DMS 273 (cell line): ENCODE results near the gene TBC1D22A.

ENCODE experiments used
- DNase-seq: peaks from one replicate; lab custom pipeline; 2025; ENCODE audit not compliant: unreplicated experiment; lab: John Stamatoyannopoulos, UW

TBC1D22A gene

GRCh38 chr22:47066616-47066905, 304.1 kb downstream of the TBC1D22A start:
- DNase-seq, result no peak

- DNase-seq, result no peak
These were observed 305.0 kb downstream of the TBC1D22A start for GRCh38 chr22:47067321-47067890.

- DNase-seq, result no peak
These were observed 305.6 kb downstream of the TBC1D22A start for GRCh38 chr22:47067911-47068625.

- DNase-seq, result no peak
These were observed 306.2 kb downstream of the TBC1D22A start for GRCh38 chr22:47068626-47068996.

- DNase-seq, result no peak
These were observed 306.8 kb downstream of the TBC1D22A start for GRCh38 chr22:47069270-47069669.

- DNase-seq, result no peak
These were observed 308.8 kb downstream of the TBC1D22A start for GRCh38 chr22:47071078-47071806.

- no peak for DNase-seq
These were observed 309.6 kb downstream of the TBC1D22A start for GRCh38 chr22:47071807-47072641.

- no peak for DNase-seq
These were observed 310.2 kb downstream of the TBC1D22A start for GRCh38 chr22:47072642-47072967.

- no peak for DNase-seq
These were observed 310.6 kb downstream of the TBC1D22A start for GRCh38 chr22:47073075-47073474.

GRCh38 chr22:47074105-47074504, 311.7 kb downstream of the TBC1D22A start:
- no peak for DNase-seq

GRCh38 chr22:47075568-47075967, 313.1 kb downstream of the TBC1D22A start:
- no peak for DNase-seq

GRCh38 chr22:47076758-47077157, 314.3 kb downstream of the TBC1D22A start:
- DNase-seq, result no peak

GRCh38 chr22:47080100-47080499, 317.6 kb downstream of the TBC1D22A start:
- no peak for DNase-seq

GRCh38 chr22:47082505-47082904, 320.1 kb downstream of the TBC1D22A start:
- no peak for DNase-seq

GRCh38 chr22:47083379-47083986, 321.0 kb downstream of the TBC1D22A start:
- DNase-seq, result no peak

GRCh38 chr22:47084226-47084625, 321.8 kb downstream of the TBC1D22A start:
- no peak for DNase-seq

GRCh38 chr22:47086596-47087248, 324.3 kb downstream of the TBC1D22A start:
- no peak for DNase-seq

- DNase-seq, result no peak
These were observed 326.2 kb downstream of the TBC1D22A start for GRCh38 chr22:47088480-47089158.

GRCh38 chr22:47089374-47089773, 326.9 kb downstream of the TBC1D22A start:
- no peak for DNase-seq

- no peak for DNase-seq
These were observed 327.5 kb downstream of the TBC1D22A start for GRCh38 chr22:47089796-47090460.
